Activated T-helper 1 cell treated with anti-CD3 and anti-CD28 coated beads, Interleukin-2, amount 50 U/mL, for 16 hours (primary cell): ENCODE measurements around the gene CAPRIN1.

Experiments
- DNase-seq, 2 donors: peaks; one replicate each; pipeline ENCODE4 v3.0.0-alpha.2; 2020; ENCODE audit warnings: low read depth in 1 of 2, low spot score in 1 of 2

CAPRIN1 gene

GRCh38 chr11:34051349-34052035, at the start of gene CAPRIN1:
Gene CAPRIN1 (plus strand): TSS chr11:34051731. CDS start chr11:34052421, 690 bp downstream.
- peak; percentile 63 to 72 for DNase-seq

- DNase-seq = no peak
These were observed 49.1 kb upstream of the CAPRIN1 start for GRCh38 chr11:34002420-34002819.

GRCh38 chr11:34004236-34004635, 47.3 kb upstream of the CAPRIN1 start:
- no peak for DNase-seq

GRCh38 chr11:34006876-34007275, 44.7 kb upstream of the CAPRIN1 start:
- DNase-seq = no peak

GRCh38 chr11:34012734-34013133, 38.8 kb upstream of the CAPRIN1 start:
- DNase-seq = no peak

- no peak for DNase-seq
These were observed 37.5 kb upstream of the CAPRIN1 start for GRCh38 chr11:34013898-34014571.

GRCh38 chr11:34021977-34022735, 29.4 kb upstream of the CAPRIN1 start:
- DNase-seq = no peak

GRCh38 chr11:34026432-34026831, 25.1 kb upstream of the CAPRIN1 start:
- DNase-seq = no peak

GRCh38 chr11:34027516-34028408, 23.8 kb upstream of the CAPRIN1 start:
- no peak for DNase-seq

- DNase-seq = no peak
These were observed 23.1 kb upstream of the CAPRIN1 start for GRCh38 chr11:34028425-34028824.

- DNase-seq = no peak
These were observed 22.4 kb upstream of the CAPRIN1 start for GRCh38 chr11:34029176-34029575.

- DNase-seq = no peak
These were observed 21.1 kb upstream of the CAPRIN1 start for GRCh38 chr11:34030382-34030781.

- DNase-seq = no peak
These were observed 18.1 kb upstream of the CAPRIN1 start for GRCh38 chr11:34033399-34033798.

- no peak for DNase-seq
These were observed 17.5 kb upstream of the CAPRIN1 start for GRCh38 chr11:34034053-34034452.

- no peak for DNase-seq
These were observed 15.1 kb upstream of the CAPRIN1 start for GRCh38 chr11:34036456-34036855.

GRCh38 chr11:34037016-34037415, 14.5 kb upstream of the CAPRIN1 start:
- DNase-seq = no peak

GRCh38 chr11:34040571-34040970, 11.0 kb upstream of the CAPRIN1 start:
- DNase-seq = no peak

- DNase-seq = no peak
These were observed 6.7 kb upstream of the CAPRIN1 start for GRCh38 chr11:34044664-34045485.

GRCh38 chr11:34049028-34049427, 2.5 kb upstream of the CAPRIN1 start:
- no peak for DNase-seq
